GM12878 (cell line): ENCODE results near the gene FABP1. TPM values are rescaled to one million over a fixed set of nuclear protein-coding genes. Genes with fewer than 3 reads are reported as not detected.

Source experiments
- ATAC-seq: fragments of 200-7000 bp; cut with Tn5 transposase; 3 replicates; pipeline ENCODE4 v1.9.1; 2020; ENCODE audit warnings: mild to moderate bottlenecking, moderate library complexity
- BruUV-seq: library from RNA; stranded (reverse); fragments of 400-500 nt; replicated peaks from 2 replicates; lab custom pipeline; 2021; lab: Mats Ljungman, UMichigan
- CTCF ChIA-PET: fragments of 300-600 bp; sonication (Branson Sonifier 250); formaldehyde crosslinking; extraction: SDS; loops from one replicate; lab custom pipeline; 2021; ENCODE audit warnings: inconsistent platforms; lab: Yijun Ruan, JAX
- POLR2A ChIA-PET: fragments of 350-600 bp; formaldehyde crosslinking; extraction: SDS; loops from one replicate; lab custom pipeline; 2021; ENCODE audit warnings: inconsistent platforms; lab: Charles Lee
- RAD21 ChIA-PET: fragments of 300-600 bp; sonication (Branson Sonifier 250); formaldehyde crosslinking; loops from one replicate; lab custom pipeline; 2023; ENCODE audit warnings: antibody characterized with exemption; ENCODE audit not compliant: unreplicated experiment; lab: Charles Lee
- SMC1A ChIA-PET: fragments of 300-600 bp; sonication (Branson Sonifier 250); formaldehyde crosslinking; loops from one replicate; lab custom pipeline; 2023; ENCODE audit not compliant: unreplicated experiment, uncharacterized antibody; lab: Charles Lee
- DNase-seq: peaks from one replicate; pipeline ENCODE4 v3.0.0-alpha.2; 2011; ENCODE audit warnings: low read depth, low spot score
- FAIRE-seq: peaks from 3 replicates; lab custom pipeline; 2011; peaks lifted over from hg19 to GRCh38; lab: Jason Lieb, UNC
- H2AFZ ChIP-seq: 2 replicates; pipeline ENCODE4 v1.6.0; 2011; ENCODE audit warnings: low read depth, low read length, control low read depth; ENCODE audit not compliant: control insufficient read depth
- H3K27ac ChIP-seq: 2 replicates; pipeline ENCODE4 v1.5.1; 2011; ENCODE audit warnings: control low read depth; ENCODE audit not compliant: control insufficient read depth, insufficient read depth
- H3K27me3 ChIP-seq, 2 experiments: replicated peaks in 1 of 2; 2 replicates each; pipeline versions ENCODE4 v1.6.0 to v1.6.1; 2011; ENCODE audit warnings: low read length in 1 of 2; ENCODE audit not compliant: control insufficient read depth in 2 of 2, insufficient read depth in 2 of 2
- H3K36me3 ChIP-seq, 2 experiments: 2 replicates each; pipeline ENCODE4 v1.5.1; 2011; ENCODE audit warnings: low read length in 1 of 2; ENCODE audit not compliant: control insufficient read depth in 2 of 2, insufficient read depth in 2 of 2
- H3K4me1 ChIP-seq: 2 replicates; pipeline ENCODE4 v1.6.1; 2011; ENCODE audit warnings: mild to moderate bottlenecking, low read length, moderate library complexity, mixed read lengths; ENCODE audit not compliant: control insufficient read depth, insufficient read depth
- H3K4me2 ChIP-seq: 2 replicates; pipeline ENCODE4 v1.6.0; 2011; ENCODE audit warnings: control low read depth; ENCODE audit not compliant: control insufficient read depth, insufficient read depth
- H3K4me3 ChIP-seq: fragments of 200-600 bp; sonication (generic); 2 replicates; pipeline ENCODE4 v1.5.1; 2016
- H3K79me2 ChIP-seq: 2 replicates; pipeline ENCODE4 v1.6.0; 2011; ENCODE audit warnings: low read length; ENCODE audit not compliant: control insufficient read depth, insufficient read depth
- H3K9ac ChIP-seq: 2 replicates; pipeline ENCODE4 v1.8.0; 2011; ENCODE audit warnings: low read length, control low read depth, mixed read lengths; ENCODE audit not compliant: control insufficient read depth, insufficient read depth
- H3K9me3 ChIP-seq: replicated peaks from 3 replicates; pipeline ENCODE4 v1.5.1; 2011; ENCODE audit warnings: mild to moderate bottlenecking, low read length; ENCODE audit not compliant: control insufficient read depth, insufficient read depth
- H4K20me1 ChIP-seq: 2 replicates; pipeline ENCODE4 v1.6.0; 2011; ENCODE audit not compliant: control insufficient read depth, insufficient read depth
- CBFB ChIP-seq: IDR thresholded peaks from 2 replicates; pipeline ENCODE4 v1.6.1; 2016; ENCODE audit warnings: antibody characterized with exemption, low read depth
- CHD2 ChIP-seq: IDR thresholded peaks from 2 replicates; pipeline ENCODE4 v1.6.1; 2011; ENCODE audit warnings: low read depth, low read length, improper control_type of control experiment, borderline replicate concordance
- DPF2 ChIP-seq: fragments of 450-650 bp; IDR thresholded peaks from 2 replicates; pipeline ENCODE4 v1.6.1; 2017; ENCODE audit warnings: mild to moderate bottlenecking
- EGR1 ChIP-seq, 2 experiments: IDR thresholded peaks; 1 replicate in 1 of 2; 2 replicates in 1 of 2; pipeline ENCODE4 v1.6.1; 2011 to 2012; ENCODE audit warnings: low read depth in 2 of 2, low read length in 2 of 2, borderline replicate concordance in 1 of 2, mild to moderate bottlenecking in 1 of 2, moderate library complexity in 1 of 2
- GATAD2B ChIP-seq: fragments of 450-650 bp; conservative IDR thresholded peaks from 2 replicates; pipeline ENCODE4 v1.6.1; 2017; ENCODE audit warnings: low read depth, mild to moderate bottlenecking, moderate library complexity
- HCFC1 ChIP-seq: fragments of 150-350 bp; IDR thresholded peaks from 2 replicates; pipeline ENCODE4 v1.6.1; 2014; ENCODE audit warnings: low read length
- IRF5 ChIP-seq: fragments of 450-650 bp; IDR thresholded peaks from 2 replicates; pipeline ENCODE4 v1.6.1; 2017; ENCODE audit warnings: borderline replicate concordance
- KAT2A ChIP-seq: conservative IDR thresholded peaks from 2 replicates; pipeline ENCODE4 v1.6.1; 2011; ENCODE audit warnings: low read depth, low read length; ENCODE audit not compliant: control insufficient read depth
- NRF1 ChIP-seq: conservative IDR thresholded peaks from 2 replicates; pipeline ENCODE4 v1.6.1; 2011; ENCODE audit warnings: mild to moderate bottlenecking, low read depth, low read length, improper control_type of control experiment
- POLR2AphosphoS2 ChIP-seq: IDR thresholded peaks from 2 replicates; pipeline ENCODE4 v1.6.1; 2011; ENCODE audit warnings: low read depth, mild to moderate bottlenecking, low read length, improper control_type of control experiment, moderate library complexity
- RFX5 ChIP-seq: IDR thresholded peaks from 2 replicates; pipeline ENCODE4 v1.6.1; 2011; ENCODE audit warnings: low read depth, low read length, improper control_type of control experiment
- SMC3 ChIP-seq: IDR thresholded peaks from 2 replicates; pipeline ENCODE4 v1.6.1; 2011; ENCODE audit warnings: low read length, improper control_type of control experiment, borderline replicate concordance
- WGBS: methylation state at CpG from one replicate; pipeline ENCODE4 v1.1.6; 2016; ENCODE audit warnings: low lambda C conversion rate; ENCODE audit not compliant: insufficient replicate concordance, insufficient coverage; ENCODE audit errors: missing lambda C conversion rate; 5-methylcytosine and 5-hydroxymethylcytosine counted together
- in situ Hi-C: fragments of 300-500 bp; cut with MboI; formaldehyde crosslinking; loops from 9 replicates; pipeline ENCODE4 v1.14.3; 2018; ENCODE audit warnings: mixed read lengths
- intact Hi-C: fragments of 100-400 bp; cut with micrococcal nuclease; formaldehyde crosslinking; loops from one replicate; pipeline ENCODE4 v1.14.2; 2022; ENCODE audit not compliant: unreplicated experiment
- polyA plus RNA-seq, 11 experiments: library from polyadenylated mRNA; depleted of rRNA in 4 of 11; unstranded in 6 of 11; stranded (reverse) in 5 of 11; fragments of >200 nt; fragmentation: Nextera tagmentation in 4 of 11; fragmentation: Illumina TruSeq in 1 of 11; extraction: Ambion mirVana in 4 of 11; extraction: Trizol in 1 of 11; gene quantifications; 1 replicate in 1 of 11; 2 replicates in 10 of 11; pipeline versions ENCODE4 v1.2.1 to v1.2.3, GENCODE V29; 2011 to 2016; ENCODE audit warnings: inconsistent platforms in 2 of 11, missing spikeins in 2 of 11, low read depth in 1 of 11
- total RNA-seq, 4 experiments: library from RNA; depleted of rRNA in 3 of 4; stranded (reverse); fragments of >200 nt in 3 of 4; fragmentation: Illumina TruSeq in 1 of 4; extraction: Trizol in 1 of 4; gene quantifications; 2 replicates each; pipeline versions ENCODE4 v1.2.1 to v1.2.3, GENCODE V29; 2013 to 2021

Gene FABP1
- total and polyA plus RNA-seq, 10 of the 15 experiments (the other 5 are each of a cell fraction or from before 2014, with no cell fraction given), result not detected

- in situ Hi-C loops (no loop called here), intact Hi-C loops (loop anchor here (10.0 kb wide), 1 partner anchor 63 kb away; no protein-coding TSS in a partner anchor)
- no peaks in the 10 kb centered on the region for H3K36me3 ChIP-seq
- WGBS, result 20% methylated on average over 4 of the region's 4 CpGs
- POLR2A ChIA-PET, result no interaction called here
- H4K20me1 ChIP-seq, result no peaks in the 10 kb centered on the region
- H3K4me1 ChIP-seq, result no peaks in the 10 kb centered on the region
- FAIRE-seq, result no peak
- H3K9me3 ChIP-seq, result no peaks in the 10 kb centered on the region
- H3K27ac ChIP-seq, result no peak overlapping the region
- no peak for DNase-seq
- CTCF ChIA-PET, result interaction anchor here (1.0 kb wide), 1 partner anchor 38 kb away, joined by 3 read pairs; no protein-coding TSS in a partner anchor
- no peak overlapping the region for H3K4me3 ChIP-seq
- no peak overlapping the region for H3K9ac ChIP-seq
- TF ChIP-seq NRF1 (no peak), CBFB (no peak), DPF2 (no peak), POLR2AphosphoS2 (no peak), HCFC1 (no peak), EGR1 (IDR thresholded peaks at IDR 0.05; ENCODE audit: borderline replicate concordance in 1 of 2, low read depth in 2 of 2, low read length in 2 of 2) (no peak), IRF5 (no peak), CHD2 (no peak), RFX5 (no peak), SMC3 (no peak), KAT2A (no peak), GATAD2B (no peak)
- no peaks in the 10 kb centered on the region for H3K79me2 ChIP-seq
- ATAC-seq, result no peak
- no peak overlapping the region for H3K4me2 ChIP-seq
- no TSS peak for BruUV-seq
- peaks cover 2 to 3% of the 10 kb centered on the region in 2 experiments; a peak in 2 of 4 replicates for H3K27me3 ChIP-seq
- no peak overlapping the region for H2AFZ ChIP-seq
- SMC1A ChIA-PET, result no interaction called here
- RAD21 ChIA-PET, result interaction anchor here (1.0 kb wide), 1 partner anchor 38 kb away, joined by 6 read pairs; no protein-coding TSS in a partner anchor
Observed at GRCh38 chr2:88097891-88098557, 29.8 kb downstream of the FABP1 start.
